Activated naive CD4-positive, alpha-beta T cell treated with anti-CD3 and anti-CD28 coated beads, Interleukin-2, amount 50 U/mL, for 24 hours (primary cell): ENCODE data around the gene OR52N5.

ENCODE experiments used
- H3K27ac Mint-ChIP-seq: one replicate; pipeline ENCODE4 v1.8.0; 2021; ENCODE audit warnings: mild to moderate bottlenecking, mixed read lengths
- H3K27me3 Mint-ChIP-seq: one replicate; pipeline ENCODE4 v1.8.0; 2021; ENCODE audit warnings: mixed read lengths
- H3K36me3 Mint-ChIP-seq: one replicate; pipeline ENCODE4 v1.8.0; 2021; ENCODE audit warnings: mixed read lengths
- H3K4me1 Mint-ChIP-seq: one replicate; pipeline ENCODE4 v1.8.0; 2021; ENCODE audit warnings: mixed read lengths
- H3K4me3 Mint-ChIP-seq: one replicate; pipeline ENCODE4 v1.8.0; 2021; ENCODE audit warnings: mild to moderate bottlenecking, mixed read lengths
- H3K9me3 Mint-ChIP-seq: one replicate; pipeline ENCODE4 v1.8.0; 2021; ENCODE audit warnings: mixed read lengths

The OR52N5 gene

DNA sequence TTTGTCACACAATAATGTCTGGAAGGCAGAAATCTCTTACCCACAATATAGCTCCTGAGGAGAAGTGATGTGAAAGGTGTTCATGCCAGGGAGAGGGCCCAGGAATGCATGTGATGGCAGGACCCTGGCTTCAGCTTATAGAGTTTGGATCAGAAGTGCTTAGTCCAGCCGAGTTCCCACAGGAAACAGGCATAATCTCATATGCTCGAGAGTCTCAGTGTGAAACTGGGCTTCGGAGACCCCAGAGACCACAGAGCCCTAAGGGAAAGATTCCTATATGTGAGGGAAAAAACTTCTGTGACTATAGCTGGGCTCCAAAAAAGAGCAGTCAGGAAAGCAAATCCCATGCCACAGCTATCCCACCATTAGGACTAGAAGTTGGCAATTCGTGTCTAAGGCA lies at the start of gene OR52N5:
Gene OR52N5, minus strand, starts transcription at position 101 of the 400 bp plus-strand sequence. CDS start 4,721 bp downstream, outside the sequence.
- H3K9me3 Mint-ChIP-seq, result no peaks in the 10 kb centered on the region
- no peak within 1 kb of the TSS for H3K27ac Mint-ChIP-seq
- no peak within 1 kb of the TSS for H3K4me3 Mint-ChIP-seq
- H3K27me3 Mint-ChIP-seq, result peaks cover 9% of the 10 kb centered on the region
- no peaks in the 10 kb centered on the region for H3K36me3 Mint-ChIP-seq
- H3K4me1 Mint-ChIP-seq, result peaks cover 6% of the 10 kb centered on the region

DNA sequence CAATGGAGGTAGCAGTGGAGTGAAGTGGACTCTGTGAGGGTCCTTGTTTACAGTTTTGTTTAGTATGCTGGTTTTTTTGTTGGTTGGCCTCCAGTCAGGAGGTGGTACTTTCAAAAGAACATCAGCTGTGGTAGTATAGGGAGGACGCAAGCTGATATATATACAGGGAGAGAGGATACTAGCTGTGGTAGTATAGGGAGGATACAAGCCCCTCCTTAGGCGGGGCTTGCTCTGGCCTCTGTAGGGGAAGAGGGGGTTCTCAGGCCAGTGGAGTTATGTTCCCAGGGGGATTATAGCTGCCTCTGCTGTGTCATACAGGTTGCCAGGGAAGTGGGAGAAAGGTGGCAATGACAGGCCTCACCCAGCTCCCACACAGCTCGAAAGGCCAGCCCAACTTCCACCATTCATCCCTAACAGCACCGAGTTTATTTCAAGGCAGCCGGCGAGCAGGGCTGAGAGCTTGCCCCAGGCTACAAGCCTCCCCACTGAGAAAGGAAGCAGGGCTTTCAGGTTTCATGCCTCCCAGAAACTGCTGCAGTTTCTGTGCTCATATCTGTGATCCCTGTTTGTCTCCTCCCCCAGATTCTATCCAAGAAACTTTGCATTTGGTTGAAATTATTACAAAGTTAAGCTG lies 48.2 kb upstream of the OR52N5 start:
- Mint-ChIP-seq H3K27me3 (peaks cover 14% of the 10 kb centered on the region), H3K9me3 (no peaks in the 10 kb centered on the region), H3K27ac (no peak overlapping the region), H3K4me1 (no peaks in the 10 kb centered on the region), H3K36me3 (no peaks in the 10 kb centered on the region), H3K4me3 (no peak overlapping the region)

DNA sequence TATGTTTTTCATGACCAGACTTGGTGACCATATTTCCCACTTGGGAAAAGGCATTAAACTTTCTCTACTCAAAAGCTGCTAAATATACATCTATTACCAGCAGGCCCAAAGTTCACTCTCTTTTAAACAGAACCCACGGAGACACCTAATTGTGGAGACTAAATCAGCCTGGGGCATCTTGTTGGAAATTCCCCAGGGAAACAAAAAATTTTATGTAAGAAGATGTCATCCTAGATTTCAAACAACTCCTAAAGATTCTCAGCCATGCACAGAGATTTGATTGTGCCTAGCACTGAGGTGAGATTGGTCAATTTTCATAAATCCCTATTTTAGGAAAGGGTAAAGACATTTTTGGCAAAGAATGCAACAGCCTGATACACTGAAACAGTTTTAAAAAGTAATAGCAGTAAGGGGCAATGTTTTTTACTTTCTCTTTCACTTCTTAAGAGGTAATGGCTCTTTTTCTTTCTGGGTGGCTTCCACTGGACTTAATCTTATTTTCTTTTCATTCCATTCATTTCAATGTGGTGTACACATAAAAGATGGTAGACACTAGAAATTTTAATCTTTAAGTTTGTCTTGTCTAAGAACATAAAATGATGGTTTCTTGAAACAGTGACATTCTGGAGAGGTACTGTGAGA lies 35.2 kb upstream of the OR52N5 start:
- H3K4me3 Mint-ChIP-seq, result peak overlapping the region; percentile 78
- H3K9me3 Mint-ChIP-seq, result no peaks in the 10 kb centered on the region
- peaks cover 15% of the 10 kb centered on the region for H3K4me1 Mint-ChIP-seq
- no peaks in the 10 kb centered on the region for H3K27me3 Mint-ChIP-seq
- no peak overlapping the region for H3K27ac Mint-ChIP-seq
- H3K36me3 Mint-ChIP-seq, result no peaks in the 10 kb centered on the region

DNA sequence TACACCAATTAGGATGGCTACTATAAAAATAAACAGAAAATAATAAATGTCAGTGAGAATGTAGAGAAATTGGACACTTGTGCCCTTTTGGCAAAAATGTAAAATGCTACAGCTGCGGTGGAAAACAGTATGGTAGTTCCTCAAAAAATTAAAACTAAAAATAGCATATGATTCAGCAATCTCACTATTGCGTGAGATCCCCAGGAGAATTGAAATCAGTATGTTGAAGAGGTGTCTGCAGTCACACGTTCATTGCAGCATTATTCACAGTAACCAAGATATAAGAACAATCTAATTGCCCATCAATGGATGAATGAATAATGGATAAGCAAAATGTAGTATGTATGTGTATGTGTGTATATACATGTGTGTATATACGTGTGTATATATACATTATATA lies 32.4 kb upstream of the OR52N5 start:
- Mint-ChIP-seq H3K36me3 (no peaks in the 10 kb centered on the region), H3K9me3 (no peaks in the 10 kb centered on the region), H3K4me1 (peaks cover 15% of the 10 kb centered on the region), H3K27me3 (no peaks in the 10 kb centered on the region), H3K27ac (no peak overlapping the region), H3K4me3 (no peak overlapping the region)

DNA sequence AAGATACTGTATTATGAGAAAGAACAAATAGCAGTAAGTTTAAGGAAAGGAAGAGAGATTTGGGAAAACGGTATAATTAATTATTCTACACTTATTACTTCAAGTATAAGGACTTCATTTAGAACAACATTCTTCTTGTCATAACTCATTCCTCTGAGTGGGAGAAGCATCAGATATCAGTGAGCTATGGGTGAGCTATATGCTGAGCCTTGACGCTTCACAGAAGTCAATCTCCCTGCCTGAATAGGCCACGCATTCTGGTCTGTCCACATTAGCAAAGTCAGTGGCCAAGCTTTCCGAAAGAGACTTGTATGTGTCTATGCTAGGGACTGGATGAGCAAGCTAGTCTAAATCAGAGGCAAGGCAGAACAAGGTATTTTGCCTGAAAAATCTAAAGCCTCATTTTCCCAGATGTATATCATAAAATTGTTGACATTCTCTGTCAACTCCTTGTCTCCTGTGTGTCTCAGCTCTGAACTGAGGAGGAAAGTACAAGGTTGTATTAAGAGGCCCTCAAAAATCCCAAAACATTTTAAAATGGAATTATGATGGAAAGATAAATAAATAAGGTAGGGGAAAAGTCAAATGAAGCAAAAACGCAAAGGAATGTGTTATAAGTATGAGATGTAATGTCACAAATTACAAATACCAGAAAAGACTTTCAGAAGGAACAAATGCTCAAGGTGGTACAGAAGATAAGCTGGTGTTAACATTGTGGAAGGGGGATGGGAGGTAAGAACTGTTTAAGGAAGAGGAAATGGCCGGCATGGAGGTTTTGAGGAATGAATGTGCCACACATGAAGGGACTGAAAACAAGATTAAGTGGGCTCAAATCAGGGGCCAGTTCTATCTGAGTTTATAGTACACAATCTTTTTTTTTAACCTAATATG lies 27.0 kb upstream of the OR52N5 start:
- Mint-ChIP-seq H3K4me1 (peaks cover 11% of the 10 kb centered on the region), H3K36me3 (no peaks in the 10 kb centered on the region), H3K27me3 (peaks cover 2% of the 10 kb centered on the region), H3K4me3 (no peak overlapping the region), H3K9me3 (no peaks in the 10 kb centered on the region), H3K27ac (no peak overlapping the region)

DNA sequence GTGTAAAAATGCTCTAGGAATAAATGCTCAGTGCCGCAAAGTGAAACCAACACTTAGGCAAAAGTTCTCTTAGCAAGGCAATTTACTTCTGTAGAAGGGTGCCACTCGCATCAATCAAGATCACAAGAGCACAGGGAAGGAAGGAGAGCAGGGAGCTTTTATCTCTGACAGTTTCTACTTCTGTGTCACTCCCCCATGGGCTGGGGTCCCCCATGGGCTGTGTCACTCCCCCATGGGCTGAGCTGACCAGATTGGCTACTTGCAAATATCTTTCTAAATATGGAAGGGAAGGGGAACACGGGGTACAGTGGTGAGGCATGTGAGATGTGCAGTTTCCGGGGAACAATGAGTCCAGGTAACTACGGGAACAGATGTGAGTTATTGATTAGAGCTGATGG lies 26.0 kb upstream of the OR52N5 start:
- Mint-ChIP-seq H3K27ac (no peak overlapping the region), H3K9me3 (peaks cover under 1% of the 10 kb centered on the region), H3K4me1 (peaks cover 11% of the 10 kb centered on the region), H3K36me3 (no peaks in the 10 kb centered on the region), H3K4me3 (peak overlapping the region; percentile 90), H3K27me3 (peaks cover 2% of the 10 kb centered on the region)

DNA sequence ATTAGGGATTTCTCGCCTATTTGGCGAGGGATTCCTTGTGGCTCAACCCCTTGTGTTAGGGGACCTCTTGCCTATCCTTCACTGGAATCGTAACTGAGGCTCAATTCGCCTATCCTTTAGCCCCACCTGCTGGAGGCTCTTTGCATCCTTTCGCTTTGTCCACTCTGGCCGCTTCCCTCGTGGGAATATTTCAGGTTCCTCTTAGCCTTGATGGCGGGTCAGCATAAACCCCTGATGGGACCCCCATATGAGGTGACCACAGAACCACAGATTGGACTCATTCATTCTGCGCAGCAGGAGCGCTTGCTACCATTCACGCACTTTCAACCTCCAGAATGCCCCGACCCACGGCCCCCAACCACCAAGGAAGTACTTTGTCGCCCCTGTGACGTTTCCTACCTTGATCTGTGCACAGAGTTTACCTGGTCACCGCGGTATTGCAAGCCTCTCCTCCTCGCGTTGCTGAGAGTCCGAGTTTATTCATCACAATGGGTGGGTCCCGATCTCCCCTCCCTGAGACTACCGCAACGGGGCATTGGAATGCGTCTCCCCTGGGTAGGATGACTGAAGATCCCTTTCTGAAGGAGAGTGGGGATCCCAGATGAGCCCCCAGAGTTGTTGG lies 25.5 kb upstream of the OR52N5 start, which contains the start of gene OR52N2:
Gene OR52N2, plus strand, starts transcription at position 425 of the 622 bp plus-strand sequence. CDS start 11,412 bp downstream, outside the sequence.
- H3K27ac Mint-ChIP-seq, result no peak within 1 kb of the TSS
- H3K4me3 Mint-ChIP-seq, result peak within 1 kb of the TSS; percentile 90
- peaks cover 11% of the 10 kb centered on the region for H3K4me1 Mint-ChIP-seq
- peaks cover 6% of the 10 kb centered on the region for H3K9me3 Mint-ChIP-seq
- peaks cover 2% of the 10 kb centered on the region for H3K27me3 Mint-ChIP-seq
- H3K36me3 Mint-ChIP-seq, result no peaks in the 10 kb centered on the region

DNA sequence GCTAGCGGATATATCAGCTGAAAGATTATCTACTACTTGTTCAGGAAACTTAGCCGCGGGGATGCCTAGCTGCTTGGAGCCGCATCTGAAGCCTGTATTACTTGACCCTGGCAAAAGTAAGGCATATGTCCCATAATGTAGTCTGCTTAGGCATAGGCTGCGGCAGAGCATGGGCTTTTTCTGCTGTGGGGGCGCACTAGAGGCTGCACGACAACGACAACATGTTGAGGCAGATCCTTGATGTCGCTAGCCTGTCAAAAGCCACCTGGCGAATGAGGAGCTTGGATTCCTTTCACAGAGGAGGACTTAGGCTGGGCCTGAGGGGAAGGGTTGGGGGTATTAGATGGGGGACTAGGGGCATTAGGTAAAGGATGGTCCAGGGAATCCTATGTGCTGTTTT lies 24.4 kb upstream of the OR52N5 start:
- H3K4me3 Mint-ChIP-seq, result no peak overlapping the region
- H3K4me1 Mint-ChIP-seq, result peaks cover 11% of the 10 kb centered on the region
- no peak overlapping the region for H3K27ac Mint-ChIP-seq
- no peaks in the 10 kb centered on the region for H3K36me3 Mint-ChIP-seq
- peaks cover 9% of the 10 kb centered on the region for H3K27me3 Mint-ChIP-seq
- H3K9me3 Mint-ChIP-seq, result peaks cover 13% of the 10 kb centered on the region

DNA sequence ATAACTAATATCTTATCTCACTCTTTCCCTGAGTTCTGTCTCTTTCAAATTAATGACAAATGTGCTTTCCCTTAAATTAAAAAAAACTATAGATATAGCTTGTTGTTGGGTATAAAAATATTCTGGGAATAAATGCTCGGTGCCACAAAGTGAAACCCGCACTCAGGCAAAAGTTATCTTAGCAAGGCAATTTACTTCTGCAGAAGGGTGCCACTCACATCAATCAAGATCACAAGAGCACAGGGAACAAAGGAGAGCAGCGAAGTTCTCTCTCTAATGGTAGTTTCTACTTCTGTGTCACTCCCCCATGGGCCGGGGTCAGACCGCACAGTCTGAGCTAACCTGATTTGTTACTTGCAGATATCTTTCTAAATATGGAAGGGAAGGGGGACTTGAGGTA lies 20.8 kb upstream of the OR52N5 start:
- Mint-ChIP-seq H3K4me3 (no peak overlapping the region), H3K9me3 (peaks cover 13% of the 10 kb centered on the region), H3K36me3 (no peaks in the 10 kb centered on the region), H3K27ac (no peak overlapping the region), H3K27me3 (peaks cover 13% of the 10 kb centered on the region), H3K4me1 (peaks cover 6% of the 10 kb centered on the region)

DNA sequence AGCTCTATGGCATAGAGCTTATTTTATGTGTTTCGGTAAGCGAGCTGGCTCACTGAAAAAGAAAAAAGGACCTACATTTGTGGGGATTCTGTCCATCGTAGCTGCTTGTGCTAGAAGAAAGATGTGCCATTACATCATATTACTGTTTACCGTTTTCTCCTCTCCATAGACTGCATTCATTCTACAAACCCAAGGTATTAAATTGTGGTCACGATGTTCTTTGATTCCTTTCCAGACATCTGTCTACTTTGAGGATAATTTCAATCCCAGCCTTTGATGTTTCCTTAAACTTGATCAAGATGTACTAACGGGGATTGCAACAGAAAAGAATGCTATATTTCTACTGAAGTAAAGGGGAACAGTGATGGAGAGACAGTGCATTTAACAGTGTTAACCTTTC lies 13.4 kb upstream of the OR52N5 start:
- Mint-ChIP-seq H3K9me3 (no peaks in the 10 kb centered on the region), H3K4me1 (no peaks in the 10 kb centered on the region), H3K27me3 (peaks cover 22% of the 10 kb centered on the region), H3K27ac (no peak overlapping the region), H3K36me3 (no peaks in the 10 kb centered on the region), H3K4me3 (no peak overlapping the region)

DNA sequence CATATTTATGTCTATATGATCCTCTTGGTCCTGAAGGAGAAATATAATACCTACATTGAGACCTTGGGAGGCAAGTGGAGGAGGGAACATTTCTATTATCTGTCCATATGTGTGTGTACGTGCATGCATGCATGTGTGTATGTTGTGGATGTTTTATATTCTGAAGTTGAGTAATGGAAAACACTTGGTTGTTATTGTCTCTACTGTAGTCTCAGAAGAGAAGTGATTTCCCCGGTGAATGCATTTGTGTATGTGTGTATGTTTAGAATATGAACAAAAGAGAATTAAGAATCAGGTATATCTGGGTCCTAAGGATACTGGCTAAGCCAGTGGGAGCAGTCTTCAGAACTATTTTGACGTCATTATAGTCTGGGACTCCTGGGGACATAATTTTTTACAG lies 8.0 kb upstream of the OR52N5 start, which contains the start of gene OR52N1:
Gene OR52N1, minus strand, starts transcription at position 101 of the 400 bp plus-strand sequence. CDS start 2,449 bp downstream, outside the sequence.
- H3K4me3 Mint-ChIP-seq, result no peak within 1 kb of the TSS
- H3K27me3 Mint-ChIP-seq, result peaks cover 10% of the 10 kb centered on the region
- no peak within 1 kb of the TSS for H3K27ac Mint-ChIP-seq
- no peaks in the 10 kb centered on the region for H3K36me3 Mint-ChIP-seq
- no peaks in the 10 kb centered on the region for H3K4me1 Mint-ChIP-seq
- H3K9me3 Mint-ChIP-seq, result no peaks in the 10 kb centered on the region

DNA sequence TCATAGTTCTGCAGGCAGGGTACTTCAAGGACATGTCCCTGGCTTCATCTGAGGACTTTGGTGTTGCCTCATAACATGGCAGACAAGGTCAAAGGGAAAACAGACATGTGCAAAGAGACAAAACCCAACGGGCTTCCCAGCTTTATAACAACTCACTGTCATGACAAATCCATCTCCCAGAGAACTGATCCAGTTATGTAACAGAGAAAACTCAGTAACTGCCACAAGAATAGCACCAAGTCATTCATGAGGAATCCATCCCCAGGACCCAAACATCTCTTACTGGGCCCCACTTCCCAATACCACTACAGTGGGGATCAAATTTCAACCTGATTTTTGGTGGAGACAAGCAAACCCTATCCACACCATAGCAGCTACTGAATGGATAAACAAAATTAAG lies 16.1 kb downstream of the OR52N5 start:
- Mint-ChIP-seq H3K27ac (no peak overlapping the region), H3K4me1 (no peaks in the 10 kb centered on the region), H3K9me3 (no peaks in the 10 kb centered on the region), H3K4me3 (no peak overlapping the region), H3K27me3 (no peaks in the 10 kb centered on the region), H3K36me3 (no peaks in the 10 kb centered on the region)

DNA sequence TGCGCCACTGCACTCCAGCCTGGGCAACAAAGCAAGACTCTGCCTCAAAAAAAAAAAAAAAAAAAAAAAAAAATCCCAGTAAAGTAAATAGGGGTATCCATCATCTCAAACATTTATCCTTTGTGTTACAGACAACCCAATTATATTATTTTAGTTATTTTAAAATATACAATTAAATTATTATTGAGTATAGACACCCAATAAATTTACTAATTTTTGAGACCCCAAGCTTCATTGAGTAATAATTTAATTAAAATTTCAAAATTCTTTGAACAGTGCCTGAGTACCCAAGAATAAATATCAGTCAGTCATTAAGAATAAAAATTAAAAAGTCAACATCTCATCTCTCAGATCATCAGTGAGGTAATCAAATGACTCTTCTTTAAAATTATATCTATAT lies 29.2 kb downstream of the OR52N5 start, which contains the start of gene OR52N4:
Gene OR52N4, plus strand, starts transcription at position 301 of the 400 bp plus-strand sequence. CDS start 498 bp downstream, outside the sequence.
- no peaks in the 10 kb centered on the region for H3K27me3 Mint-ChIP-seq
- no peaks in the 10 kb centered on the region for H3K9me3 Mint-ChIP-seq
- H3K4me3 Mint-ChIP-seq, result no peak within 1 kb of the TSS
- H3K4me1 Mint-ChIP-seq, result no peaks in the 10 kb centered on the region
- H3K27ac Mint-ChIP-seq, result no peak within 1 kb of the TSS
- H3K36me3 Mint-ChIP-seq, result no peaks in the 10 kb centered on the region

DNA sequence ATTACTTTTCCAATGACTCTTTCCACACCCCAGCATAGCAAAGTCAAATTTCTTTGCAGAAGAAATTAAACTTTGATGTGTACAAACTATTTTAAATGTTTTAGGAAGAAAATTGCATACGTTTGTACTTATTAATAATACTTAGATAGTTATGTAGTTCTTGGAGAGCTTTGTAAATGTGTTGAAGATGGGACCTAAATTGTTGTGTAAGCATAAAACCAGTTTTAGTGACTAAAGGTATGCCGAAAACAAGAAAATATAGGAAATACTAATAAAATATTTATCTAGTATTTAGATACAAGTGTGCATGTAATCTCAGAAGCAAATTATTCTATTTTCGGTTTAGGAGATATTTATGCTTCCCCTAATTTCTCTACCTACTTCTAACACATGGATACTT lies 33.3 kb downstream of the OR52N5 start:
- H3K4me1 Mint-ChIP-seq, result no peaks in the 10 kb centered on the region
- H3K9me3 Mint-ChIP-seq, result no peaks in the 10 kb centered on the region
- H3K27me3 Mint-ChIP-seq, result no peaks in the 10 kb centered on the region
- no peak overlapping the region for H3K27ac Mint-ChIP-seq
- no peaks in the 10 kb centered on the region for H3K36me3 Mint-ChIP-seq
- no peak overlapping the region for H3K4me3 Mint-ChIP-seq

DNA sequence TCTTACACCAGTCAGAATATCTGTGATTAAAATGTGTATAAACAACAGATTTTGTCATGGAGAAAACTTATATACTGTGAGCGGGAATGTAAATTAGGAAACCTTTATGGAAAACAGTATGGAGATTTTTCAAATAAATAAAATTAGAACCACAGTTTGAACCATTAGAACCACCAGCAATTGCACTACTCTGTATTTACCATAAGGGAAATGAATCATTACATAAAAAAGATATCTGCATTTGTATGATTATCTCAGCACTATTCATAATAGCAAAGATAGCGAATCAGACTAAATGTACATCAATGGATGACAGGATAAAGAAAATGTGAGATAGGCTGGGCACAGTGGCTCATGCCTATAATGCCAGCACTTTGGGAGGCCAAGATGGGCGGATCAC lies 36.5 kb downstream of the OR52N5 start:
- Mint-ChIP-seq H3K9me3 (peaks cover 17% of the 10 kb centered on the region), H3K4me3 (no peak overlapping the region), H3K27me3 (no peaks in the 10 kb centered on the region), H3K27ac (no peak overlapping the region), H3K4me1 (no peaks in the 10 kb centered on the region), H3K36me3 (peaks cover 9% of the 10 kb centered on the region)
